Common myeloid progenitor, CD34-positive (primary cell): ENCODE measurements around the gene TBC1D7.

Source experiments
- CTCF ChIA-PET: fragments of 350-600 bp; sonication (Branson Sonifier 250); formaldehyde crosslinking; loops from one replicate; lab custom pipeline; 2021; ENCODE audit warnings: antibody characterized with exemption; lab: Charles Lee
- POLR2A ChIA-PET: fragments of 350-600 bp; sonication (Branson Sonifier 250); formaldehyde crosslinking; loops from one replicate; lab custom pipeline; 2021; ENCODE audit warnings: antibody characterized with exemption; lab: Charles Lee
- DNase-seq, 3 donors: peaks; one replicate each; pipeline versions ENCODE4 v3.0.0 to v3.0.0-alpha.2; 2013
- H3K27ac ChIP-seq, 2 experiments: 1 replicate in 1 of 2; 2 replicates in 1 of 2; pipeline ENCODE4 v1.7.0; 2013; ENCODE audit warnings: inconsistent platforms in 2 of 2, low read length in 2 of 2, mild to moderate bottlenecking in 2 of 2, low read depth in 1 of 2, moderate library complexity in 1 of 2; ENCODE audit not compliant: severe bottlenecking in 2 of 2, insufficient read depth in 1 of 2, poor library complexity in 1 of 2
- H3K27me3 ChIP-seq, 5 experiments: replicated peaks in 2 of 5; 1 replicate in 3 of 5; 2 replicates in 2 of 5; pipeline versions ENCODE4 v1.6.1 to v1.7.0; 2013; ENCODE audit warnings: low read length in 4 of 5, mild to moderate bottlenecking in 2 of 5, moderate library complexity in 2 of 5, inconsistent platforms in 1 of 5; ENCODE audit not compliant: insufficient read depth in 5 of 5, control insufficient read depth in 4 of 5
- H3K36me3 ChIP-seq, 4 experiments: 1 replicate in 2 of 4; 2 replicates in 2 of 4; pipeline versions ENCODE4 v1.6.1 to v1.7.0; 2013; ENCODE audit warnings: low read length in 3 of 4, control low read depth in 1 of 4, mild to moderate bottlenecking in 1 of 4; ENCODE audit not compliant: control insufficient read depth in 4 of 4, insufficient read depth in 4 of 4
- H3K4me1 ChIP-seq, 4 experiments: 1 replicate in 3 of 4; 2 replicates in 1 of 4; pipeline versions ENCODE4 v1.6.1 to v1.7.1; 2013; ENCODE audit warnings: low read length in 3 of 4, mild to moderate bottlenecking in 3 of 4, control low read depth in 1 of 4, inconsistent platforms in 1 of 4, moderate library complexity in 1 of 4; ENCODE audit not compliant: control insufficient read depth in 4 of 4, insufficient read depth in 4 of 4; ENCODE audit errors: control extremely low read depth in 1 of 4
- H3K4me3 ChIP-seq, 7 experiments: 1 replicate in 4 of 7; 2 replicates in 3 of 7; pipeline versions ENCODE4 v1.5.1 to v1.7.0; 2013; ENCODE audit warnings: mild to moderate bottlenecking in 7 of 7, low read length in 6 of 7, moderate library complexity in 6 of 7, inconsistent platforms in 2 of 7, low read depth in 2 of 7, control low read depth in 1 of 7; ENCODE audit not compliant: insufficient read depth in 4 of 7, control insufficient read depth in 1 of 7; ENCODE audit errors: extremely low read depth in 1 of 7
- H3K9me3 ChIP-seq, 5 experiments: 1 replicate in 4 of 5; 2 replicates in 1 of 5; pipeline versions ENCODE4 v1.6.1 to v1.7.1; 2013; ENCODE audit warnings: low read length in 4 of 5, mild to moderate bottlenecking in 2 of 5, inconsistent platforms in 1 of 5, low read depth in 1 of 5, moderate library complexity in 1 of 5; ENCODE audit not compliant: control insufficient read depth in 4 of 5, insufficient read depth in 2 of 5; ENCODE audit errors: control extremely low read depth in 1 of 5
- WGBS: methylation state at CpG from one replicate; pipeline ENCODE4 v1.1.5; 2013; ENCODE audit not compliant: insufficient coverage; 5-methylcytosine and 5-hydroxymethylcytosine counted together

The TBC1D7 gene

DNA sequence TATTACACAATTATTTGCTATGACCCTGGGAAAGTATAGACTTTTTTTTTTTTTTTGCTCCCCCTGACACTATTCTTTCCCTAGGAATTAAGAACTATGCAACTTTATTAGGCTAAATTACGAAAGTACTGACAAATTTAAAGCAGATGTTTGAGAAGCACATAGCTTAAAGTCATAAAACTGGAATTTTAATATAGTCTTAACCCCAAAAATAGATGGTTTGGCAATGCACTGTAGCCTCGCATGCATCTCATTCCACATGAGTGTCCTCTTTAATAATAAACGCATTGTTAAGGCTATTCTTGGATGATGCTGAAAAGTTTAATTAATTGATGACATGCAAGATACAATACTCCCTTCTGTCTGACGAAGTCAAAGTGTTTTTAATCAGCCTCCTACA, 49.3 kb downstream of the TBC1D7 start:
- Histone ChIP-seq H3K4me1 (peaks cover 6 to 56% (median 32%) of the 10 kb centered on the region in 4 experiments), H3K27me3 (no peaks in the 10 kb centered on the region), H3K4me3 (no peak overlapping the region), H3K9me3 (no peaks in the 10 kb centered on the region), H3K27ac (peak overlapping the region in 1 of 2 experiments; percentile 74), H3K36me3 (peaks cover 12 to 77% (median 46%) of the 10 kb centered on the region in 4 experiments)
- WGBS: no CpG with 5 or more reads among the region's 4 CpGs
- CTCF ChIA-PET: interaction anchor here (0.8 to 2.8 kb wide), 17 partner anchors 9 to 368 kb away, joined by 3 to 16 read pairs (median 6); no protein-coding TSS in a partner anchor
- POLR2A ChIA-PET: no interaction called here
- no peak for DNase-seq

DNA sequence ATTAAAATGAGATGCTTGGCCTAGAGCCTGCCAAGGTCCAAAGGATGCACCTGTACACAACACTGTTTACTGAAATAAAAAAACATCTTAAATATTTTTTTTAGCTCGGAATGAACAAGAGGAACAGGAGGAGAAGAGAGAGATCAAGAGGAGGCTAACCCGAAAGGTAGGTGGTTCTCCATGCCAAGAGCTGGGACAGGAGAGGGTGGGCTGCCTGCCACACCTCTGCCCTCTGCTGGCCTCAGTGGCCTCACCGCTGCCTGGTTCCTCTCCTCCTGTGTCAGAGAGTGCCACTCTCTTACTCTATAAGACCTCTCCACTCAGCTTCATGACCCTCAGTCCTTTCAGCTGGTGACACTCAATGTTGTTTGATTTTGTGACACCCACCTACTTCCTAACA, 50.2 kb downstream of the TBC1D7 start:
- no peaks in the 10 kb centered on the region for H3K27me3 ChIP-seq
- no peak overlapping the region for H3K4me3 ChIP-seq
- DNase-seq: peak; percentile 46 to 63 (median 51)
- H3K9me3 ChIP-seq: no peaks in the 10 kb centered on the region
- peaks cover 7 to 69% (median 39%) of the 10 kb centered on the region in 4 experiments for H3K36me3 ChIP-seq
- whole genome bisulfite sequencing: 60% methylated on average over 2 of the region's 3 CpGs
- peaks cover 8 to 62% (median 35%) of the 10 kb centered on the region in 4 experiments for H3K4me1 ChIP-seq
- CTCF ChIA-PET: interaction anchor here (0.7 to 2.8 kb wide), 27 partner anchors 9 to 367 kb away, joined by 3 to 16 read pairs (median 4); no protein-coding TSS in a partner anchor
- H3K27ac ChIP-seq: peak overlapping the region in 1 of 2 experiments; percentile 49
- POLR2A ChIA-PET: interaction anchor here (1.1 kb wide), 1 partner anchor 9 kb away, joined by 4 read pairs; no protein-coding TSS in a partner anchor

DNA sequence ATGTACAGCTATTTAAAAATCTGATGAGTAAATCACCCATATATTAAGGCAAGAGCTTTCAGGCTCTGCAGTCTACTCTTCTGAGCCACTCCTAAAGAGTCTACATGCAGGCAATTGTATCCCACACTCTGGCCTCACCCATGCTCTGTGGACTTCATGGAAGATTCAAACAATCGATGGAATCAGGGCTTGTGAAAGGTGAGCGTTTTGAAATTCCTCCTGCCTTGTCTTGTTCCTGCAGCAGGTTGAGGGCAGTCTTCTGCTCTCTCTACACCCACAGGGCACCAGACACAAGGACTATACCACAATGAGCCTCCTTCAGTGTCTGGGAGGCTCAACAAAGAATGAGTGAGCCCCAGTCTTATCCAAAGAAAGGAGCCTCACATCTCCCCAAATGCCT, 51.1 kb downstream of the TBC1D7 start:
- Histone ChIP-seq H3K36me3 (peaks cover 4 to 62% (median 33%) of the 10 kb centered on the region in 4 experiments), H3K27me3 (no peaks in the 10 kb centered on the region), H3K4me3 (no peak overlapping the region), H3K27ac (no peak overlapping the region), H3K4me1 (peaks cover 14 to 71% (median 44%) of the 10 kb centered on the region in 4 experiments), H3K9me3 (no peaks in the 10 kb centered on the region)
- no peak for DNase-seq
- POLR2A ChIA-PET: interaction anchor here (0.7 kb wide), 1 partner anchor 51 kb away, joined by 5 read pairs; the partner anchor contains the start of gene TBC1D7
- CTCF ChIA-PET: interaction anchor here (1.0 to 2.8 kb wide), 10 partner anchors 9 to 366 kb away, joined by 3 to 14 read pairs (median 6); no protein-coding TSS in a partner anchor
- WGBS: 100% methylated on average over 2 of the region's 2 CpGs

DNA sequence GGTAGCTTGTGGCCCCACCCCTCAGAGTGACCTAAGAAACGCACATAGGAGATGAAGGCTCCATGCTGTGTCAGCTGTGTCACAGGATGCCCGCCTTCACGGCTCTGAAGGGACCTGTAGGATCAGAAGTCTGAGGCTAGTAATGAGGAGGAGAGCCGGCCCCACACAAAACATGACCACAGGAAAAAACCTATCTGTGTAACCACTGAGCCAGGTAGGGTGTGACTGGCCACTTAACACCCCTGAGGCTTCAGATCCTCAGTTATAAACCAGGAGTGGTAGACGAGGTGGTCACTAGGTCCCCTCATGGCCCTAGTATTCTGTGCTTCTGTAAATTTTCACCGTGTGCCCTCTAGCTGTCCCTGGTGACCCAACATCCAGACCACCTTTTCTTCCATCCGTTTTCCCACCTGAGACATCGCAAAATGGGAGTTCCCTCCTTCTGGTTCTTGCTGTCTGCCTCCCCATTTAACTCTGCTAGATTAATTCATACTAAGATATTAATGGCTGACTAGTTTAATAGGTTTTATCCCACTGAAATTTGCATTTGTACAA, 52.8 kb downstream of the TBC1D7 start:
- WGBS: 62% methylated on average over 5 of the region's 8 CpGs
- peak overlapping the region in 5 of 7 experiments; percentile 71 to 94 (median 82) for H3K4me3 ChIP-seq

DNA sequence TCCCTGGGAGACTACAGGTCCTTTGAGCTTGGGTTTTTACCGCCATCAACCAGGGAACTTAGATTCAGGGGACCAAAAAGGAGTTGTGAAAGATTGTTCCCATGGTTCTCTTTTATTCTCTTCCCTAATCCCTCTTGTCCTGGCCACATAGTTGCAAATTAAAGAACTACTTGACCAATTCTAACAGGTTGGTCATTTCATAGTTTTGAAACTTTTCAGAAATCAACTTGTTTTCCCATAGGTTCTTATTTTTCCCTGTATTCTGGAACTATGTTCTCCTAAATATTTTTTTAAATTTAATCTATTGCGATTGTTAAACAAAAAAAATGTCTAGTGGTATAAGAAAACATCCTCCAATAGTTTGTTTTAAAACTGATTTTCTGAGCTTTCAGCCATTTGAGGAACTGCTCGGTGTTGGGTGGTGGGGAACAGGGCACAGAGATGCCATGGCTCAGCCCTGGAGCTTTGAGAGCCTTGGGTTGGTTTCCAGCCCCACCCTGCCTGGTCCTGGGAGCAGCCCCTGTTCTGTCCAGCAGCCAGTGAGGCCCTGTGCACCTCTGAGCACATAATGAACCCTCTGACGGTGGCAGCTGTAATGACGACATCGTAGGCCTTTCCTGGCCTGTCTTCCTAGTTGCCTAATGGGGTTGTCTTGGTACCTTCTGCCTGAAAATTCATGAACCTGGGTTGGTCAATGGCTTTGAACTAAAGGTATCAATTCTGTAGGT, 53.5 kb downstream of the TBC1D7 start:
- Histone ChIP-seq H3K9me3 (no peaks in the 10 kb centered on the region), H3K27me3 (no peaks in the 10 kb centered on the region), H3K36me3 (peaks cover 4 to 41% (median 19%) of the 10 kb centered on the region in 4 experiments), H3K27ac (peak overlapping the region; percentile 92 to 95), H3K4me1 (peaks cover 16 to 71% (median 53%) of the 10 kb centered on the region in 4 experiments), H3K4me3 (peak overlapping the region in 6 of 7 experiments; percentile 71 to 94 (median 80))
- CTCF ChIA-PET: interaction anchor here (1.0 to 2.4 kb wide), 7 partner anchors 11 to 363 kb away, joined by 3 to 12 read pairs (median 5); partner anchors contain the start of gene TBC1D7
- WGBS: 48% methylated on average over 4 of the region's 6 CpGs
- DNase-seq: peak in 2 of 3 donors; percentile 31 to 46
- POLR2A ChIA-PET: interaction anchor here (0.6 to 1.5 kb wide), 5 partner anchors 28 to 365 kb away, joined by 3 to 6 read pairs (median 3); no protein-coding TSS in a partner anchor

More for the DNA sequence above, 52.8 kb downstream of the TBC1D7 start:
- Histone ChIP-seq H3K9me3 (no peaks in the 10 kb centered on the region), H3K36me3 (peaks cover 4 to 47% (median 22%) of the 10 kb centered on the region in 4 experiments), H3K4me1 (peaks cover 16 to 72% (median 50%) of the 10 kb centered on the region in 4 experiments), H3K27me3 (no peaks in the 10 kb centered on the region), H3K27ac (peak overlapping the region; percentile 92 to 95)
- POLR2A ChIA-PET: interaction anchor here (0.8 to 1.5 kb wide), 2 partner anchors 74 to 80 kb away, joined by 3 to 6 read pairs; no protein-coding TSS in a partner anchor
- DNase-seq: no peak
- CTCF ChIA-PET: interaction anchor here (1.3 to 2.4 kb wide), 6 partner anchors 19 to 364 kb away, joined by 3 to 12 read pairs (median 7); partner anchors contain the start of gene TBC1D7

DNA sequence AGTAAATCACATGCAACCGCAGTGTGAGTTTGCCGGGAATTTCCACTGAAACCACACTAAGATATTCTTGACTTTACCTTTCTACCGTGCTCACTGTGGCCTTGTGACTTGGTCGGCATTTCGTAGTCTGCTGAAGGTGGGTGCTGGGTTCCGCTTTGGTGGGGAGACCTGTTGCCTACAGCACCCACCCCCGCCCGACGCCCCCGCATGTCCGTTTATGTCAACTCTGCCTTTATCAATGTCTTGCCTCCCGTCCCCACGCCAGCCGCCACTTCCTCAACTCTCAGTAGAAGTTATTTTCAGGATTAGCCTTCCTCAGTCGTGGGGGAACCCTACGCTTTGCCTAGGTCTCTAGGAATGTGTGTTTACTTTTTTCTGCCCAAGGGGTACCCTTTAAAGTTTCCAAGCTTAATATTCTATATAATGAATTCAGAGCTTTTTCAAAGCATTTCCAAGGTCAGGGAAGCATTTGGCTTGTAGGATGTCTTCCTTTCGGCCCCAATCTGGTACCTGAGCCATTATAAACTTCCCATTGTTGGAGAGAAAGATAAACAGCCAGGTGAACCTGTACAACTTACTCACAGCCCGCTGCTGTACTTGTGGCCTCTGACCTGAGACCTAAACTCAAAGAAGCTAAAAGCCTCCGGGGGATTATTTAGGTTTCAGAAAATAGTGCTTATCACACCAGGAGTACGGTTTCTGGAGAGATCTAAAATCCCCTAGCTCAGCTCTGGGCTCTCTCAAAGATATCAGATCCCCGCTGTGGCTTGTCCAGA, 54.2 kb downstream of the TBC1D7 start:
- WGBS: 3% methylated on average over 15 of the region's 21 CpGs
- Histone ChIP-seq H3K27me3 (no peaks in the 10 kb centered on the region), H3K27ac (peak overlapping the region; percentile 92 to 95), H3K36me3 (peaks cover 0 to 33% (median 14%) of the 10 kb centered on the region in 4 experiments), H3K4me1 (peaks cover 16 to 75% (median 57%) of the 10 kb centered on the region in 4 experiments), H3K4me3 (peak overlapping the region in 6 of 7 experiments; percentile 71 to 94 (median 80)), H3K9me3 (no peaks in the 10 kb centered on the region)
- ChIA-PET POLR2A (interaction anchor here (0.6 to 1.2 kb wide), 3 partner anchors 29 to 364 kb away, joined by 3 to 6 read pairs (median 3); no protein-coding TSS in a partner anchor), CTCF (interaction anchor here (1.0 to 2.4 kb wide), 7 partner anchors 11 to 363 kb away, joined by 3 to 12 read pairs (median 5); partner anchors contain the start of gene TBC1D7)
- DNase-seq: peak; percentile 85 to 96 (median 94)
